ENCODE results near the gene RSRC1.

DNA sequence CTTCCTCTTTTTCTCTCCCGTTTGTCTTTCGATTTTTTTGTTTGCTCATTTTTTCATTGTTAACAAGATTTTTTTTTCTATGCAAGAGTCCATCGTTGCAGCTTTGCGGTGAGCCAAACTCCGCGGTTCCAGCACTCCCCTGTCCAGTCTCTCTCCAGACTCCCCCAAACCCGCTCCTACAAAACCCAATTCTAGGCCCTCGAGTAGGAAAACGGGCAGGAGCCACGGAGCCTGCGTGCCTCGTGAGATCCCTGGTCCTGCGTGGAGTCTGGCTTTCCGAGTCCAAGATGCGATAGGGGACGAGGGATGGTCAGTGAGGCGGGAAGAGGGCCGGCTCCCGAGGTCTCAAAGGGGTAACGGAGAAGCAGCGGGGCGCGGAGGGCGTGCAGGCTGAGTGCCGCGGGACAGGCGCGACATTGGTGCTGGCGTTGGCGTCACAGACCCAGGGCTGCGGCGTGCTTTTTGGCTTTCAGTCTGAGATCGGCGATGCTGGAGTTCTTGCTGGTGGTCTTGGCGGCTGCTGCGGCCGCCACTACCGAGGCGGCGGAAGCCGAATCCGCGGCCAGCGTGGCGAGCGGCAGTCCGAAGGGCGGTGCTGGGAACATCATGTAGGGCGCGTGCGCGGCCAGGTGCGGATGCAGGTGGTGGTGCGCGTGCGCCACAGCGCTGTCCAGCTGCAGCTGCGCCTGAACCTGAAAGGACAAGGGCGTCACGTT is 12.1 kb upstream of the RSRC1 start:
- TF ChIP-seq, protein P1, sequence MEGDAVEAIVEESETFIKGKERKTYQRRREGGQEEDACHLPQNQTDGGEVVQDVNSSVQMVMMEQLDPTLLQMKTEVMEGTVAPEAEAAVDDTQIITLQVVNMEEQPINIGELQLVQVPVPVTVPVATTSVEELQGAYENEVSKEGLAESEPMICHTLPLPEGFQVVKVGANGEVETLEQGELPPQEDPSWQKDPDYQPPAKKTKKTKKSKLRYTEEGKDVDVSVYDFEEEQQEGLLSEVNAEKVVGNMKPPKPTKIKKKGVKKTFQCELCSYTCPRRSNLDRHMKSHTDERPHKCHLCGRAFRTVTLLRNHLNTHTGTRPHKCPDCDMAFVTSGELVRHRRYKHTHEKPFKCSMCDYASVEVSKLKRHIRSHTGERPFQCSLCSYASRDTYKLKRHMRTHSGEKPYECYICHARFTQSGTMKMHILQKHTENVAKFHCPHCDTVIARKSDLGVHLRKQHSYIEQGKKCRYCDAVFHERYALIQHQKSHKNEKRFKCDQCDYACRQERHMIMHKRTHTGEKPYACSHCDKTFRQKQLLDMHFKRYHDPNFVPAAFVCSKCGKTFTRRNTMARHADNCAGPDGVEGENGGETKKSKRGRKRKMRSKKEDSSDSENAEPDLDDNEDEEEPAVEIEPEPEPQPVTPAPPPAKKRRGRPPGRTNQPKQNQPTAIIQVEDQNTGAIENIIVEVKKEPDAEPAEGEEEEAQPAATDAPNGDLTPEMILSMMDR (IDR thresholded peaks at IDR 0.05): no peak
- TF ChIP-seq EZH2 (IDR thresholded peaks at IDR 0.05; ENCODE audit: borderline replicate concordance, insufficient read depth, low read depth, low read length, poor library complexity, severe bottlenecking): no peak
